HG03457 (cell line): ENCODE results near the gene USP17L21.
"Not testable (repeated sequence)": the region's sequence is repeated elsewhere in the genome, so short reads cannot be mapped to it uniquely, and the experiment has no call there.

Source experiments
- ATAC-seq: cut with Tn5 transposase; IDR thresholded peaks from one replicate; pipeline ENCODE4 v1.9.1; 2021; ENCODE audit warnings: moderate number of reproducible peaks; ENCODE audit not compliant: unreplicated experiment

USP17L21 gene

GRCh38 chr4:9262572-9262971, at the start of gene USP17L21:
TSS of gene USP17L21 (plus strand) at chr4:9262872. CDS start at chr4:9262872, 0 bp downstream.
- ATAC-seq: not testable (repeated sequence)

- not testable (repeated sequence) for ATAC-seq
Observed at GRCh38 chr4:9214701-9215100, 48.0 kb upstream of the USP17L21 start.

GRCh38 chr4:9215105-9215504, 47.6 kb upstream of the USP17L21 start, which contains the start of gene USP17L11:
TSS of gene USP17L11 (plus strand) at chr4:9215405. CDS start at chr4:9215405, 0 bp downstream.
- ATAC-seq: not testable (repeated sequence)

GRCh38 chr4:9219852-9220251, 42.8 kb upstream of the USP17L21 start, which contains the start of gene USP17L12:
TSS of gene USP17L12 (plus strand) at chr4:9220152. CDS start at chr4:9220152, 0 bp downstream.
- ATAC-seq: not testable (repeated sequence)

- not testable (repeated sequence) for ATAC-seq
Observed at GRCh38 chr4:9224596-9224995, 38.1 kb upstream of the USP17L21 start, which contains the start of gene USP17L13. TSS of gene USP17L13 (plus strand) at chr4:9224896. CDS start at chr4:9224896, 0 bp downstream.

- ATAC-seq: not testable (repeated sequence)
Observed at GRCh38 chr4:9230249-9230648, 32.4 kb upstream of the USP17L21 start.

GRCh38 chr4:9234085-9234484, 28.6 kb upstream of the USP17L21 start, which contains the start of gene USP17L15:
TSS of gene USP17L15 (plus strand) at chr4:9234385. CDS start at chr4:9234385, 0 bp downstream.
- ATAC-seq: not testable (repeated sequence)

- not testable (repeated sequence) for ATAC-seq
Observed at GRCh38 chr4:9238461-9238860, 24.2 kb upstream of the USP17L21 start.

- not testable (repeated sequence) for ATAC-seq
Observed at GRCh38 chr4:9243579-9243978, 19.1 kb upstream of the USP17L21 start, which contains the start of gene USP17L17. TSS of gene USP17L17 (plus strand) at chr4:9243879. CDS start at chr4:9243879, 0 bp downstream.

- ATAC-seq: not testable (repeated sequence)
Observed at GRCh38 chr4:9247953-9248680, 14.6 kb upstream of the USP17L21 start, which contains the start of gene USP17L18. TSS of gene USP17L18 (plus strand) at chr4:9248630. CDS start at chr4:9248630, 0 bp downstream.

- not testable (repeated sequence) for ATAC-seq
Observed at GRCh38 chr4:9253078-9253477, 9.6 kb upstream of the USP17L21 start, which contains the start of gene USP17L19. TSS of gene USP17L19 (plus strand) at chr4:9253378. CDS start at chr4:9253378, 0 bp downstream.

GRCh38 chr4:9257824-9258223, 4.8 kb upstream of the USP17L21 start, which contains the start of gene USP17L20:
TSS of gene USP17L20 (plus strand) at chr4:9258124. CDS start at chr4:9258124, 0 bp downstream.
- ATAC-seq: not testable (repeated sequence)

- ATAC-seq: not testable (repeated sequence)
Observed at GRCh38 chr4:9267319-9267718, 4.6 kb downstream of the USP17L21 start, which contains the start of gene USP17L22. TSS of gene USP17L22 (plus strand) at chr4:9267619. CDS start at chr4:9267619, 0 bp downstream.

- ATAC-seq: not testable (repeated sequence)
Observed at GRCh38 chr4:9271719-9272118, 9.0 kb downstream of the USP17L21 start.
